Measurements from ENCODE around the gene SEC23B. TPM values are rescaled to one million over a fixed set of nuclear protein-coding genes. Genes with fewer than 3 reads are reported as not detected.

SEC23B gene
- total and polyA plus RNA-seq, 2 of the 13 experiments (the other 11 are each of a cell fraction or from before 2014, with no cell fraction given), result 114 to 120 TPM

- TF ChIP-seq, protein P1, sequence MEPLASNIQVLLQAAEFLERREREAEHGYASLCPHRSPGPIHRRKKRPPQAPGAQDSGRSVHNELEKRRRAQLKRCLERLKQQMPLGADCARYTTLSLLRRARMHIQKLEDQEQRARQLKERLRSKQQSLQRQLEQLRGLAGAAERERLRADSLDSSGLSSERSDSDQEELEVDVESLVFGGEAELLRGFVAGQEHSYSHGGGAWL (CRISPR knock-in tag; IDR thresholded peaks at IDR 0.05), result peak; percentile 67; the same call in 1 of the 2 replicates
- TF ChIP-seq PCBP1 (IDR thresholded peaks at IDR 0.05; ENCODE audit: borderline replicate concordance, low read depth, low read length) (peak; percentile 97), PHF5A (CRISPR knock-in tag; IDR thresholded peaks at IDR 0.05; ENCODE audit: low read depth, unreplicated experiment) (no peak), ZNF331 (CRISPR knock-in tag; IDR thresholded peaks at IDR 0.05) (peak; percentile 72; the same call in 1 of the 2 replicates), ZNF34 (CRISPR knock-in tag; IDR thresholded peaks at IDR 0.05; ENCODE audit: borderline replicate concordance) (no peak), ZMYM3 (CRISPR knock-in tag; IDR thresholded peaks at IDR 0.05) (no peak), ZBTB34 (CRISPR knock-in tag; IDR thresholded peaks at IDR 0.05) (no peak), TBP (CRISPR knock-in tag; IDR thresholded peaks at IDR 0.05) (0 out of 2 replicates have a peak, but pooled peaks have one; percentile 74), PAWR (CRISPR knock-in tag; IDR thresholded peaks at IDR 0.05; ENCODE audit: borderline replicate concordance) (no peak), SP140L (CRISPR knock-in tag; IDR thresholded peaks at IDR 0.05; ENCODE audit: borderline replicate concordance) (0 out of 2 replicates have a peak, but pooled peaks have one; percentile 75), ZNF703 (CRISPR knock-in tag; IDR thresholded peaks at IDR 0.05; ENCODE audit: borderline replicate concordance) (no peak), ZBTB26 (CRISPR knock-in tag; IDR thresholded peaks at IDR 0.05; ENCODE audit: borderline replicate concordance) (0 out of 2 replicates have a peak, but pooled peaks have one; percentile 42), TAF15 (IDR thresholded peaks at IDR 0.05; ENCODE audit: low read depth, low read length, poor library complexity, severe bottlenecking) (no peak), POGZ (CRISPR knock-in tag; IDR thresholded peaks at IDR 0.05) (0 out of 2 replicates have a peak, but pooled peaks have one; percentile 74), WIZ (CRISPR knock-in tag; IDR thresholded peaks at IDR 0.05) (no peak; the same call in none of the 2 replicates)
- TF ChIP-seq, protein P2, sequence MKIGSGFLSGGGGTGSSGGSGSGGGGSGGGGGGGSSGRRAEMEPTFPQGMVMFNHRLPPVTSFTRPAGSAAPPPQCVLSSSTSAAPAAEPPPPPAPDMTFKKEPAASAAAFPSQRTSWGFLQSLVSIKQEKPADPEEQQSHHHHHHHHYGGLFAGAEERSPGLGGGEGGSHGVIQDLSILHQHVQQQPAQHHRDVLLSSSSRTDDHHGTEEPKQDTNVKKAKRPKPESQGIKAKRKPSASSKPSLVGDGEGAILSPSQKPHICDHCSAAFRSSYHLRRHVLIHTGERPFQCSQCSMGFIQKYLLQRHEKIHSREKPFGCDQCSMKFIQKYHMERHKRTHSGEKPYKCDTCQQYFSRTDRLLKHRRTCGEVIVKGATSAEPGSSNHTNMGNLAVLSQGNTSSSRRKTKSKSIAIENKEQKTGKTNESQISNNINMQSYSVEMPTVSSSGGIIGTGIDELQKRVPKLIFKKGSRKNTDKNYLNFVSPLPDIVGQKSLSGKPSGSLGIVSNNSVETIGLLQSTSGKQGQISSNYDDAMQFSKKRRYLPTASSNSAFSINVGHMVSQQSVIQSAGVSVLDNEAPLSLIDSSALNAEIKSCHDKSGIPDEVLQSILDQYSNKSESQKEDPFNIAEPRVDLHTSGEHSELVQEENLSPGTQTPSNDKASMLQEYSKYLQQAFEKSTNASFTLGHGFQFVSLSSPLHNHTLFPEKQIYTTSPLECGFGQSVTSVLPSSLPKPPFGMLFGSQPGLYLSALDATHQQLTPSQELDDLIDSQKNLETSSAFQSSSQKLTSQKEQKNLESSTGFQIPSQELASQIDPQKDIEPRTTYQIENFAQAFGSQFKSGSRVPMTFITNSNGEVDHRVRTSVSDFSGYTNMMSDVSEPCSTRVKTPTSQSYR (CRISPR knock-in tag; IDR thresholded peaks at IDR 0.05; ENCODE audit: borderline replicate concordance), result no peak; the same call in 1 of the 2 replicates
- TF ChIP-seq, protein P3, sequence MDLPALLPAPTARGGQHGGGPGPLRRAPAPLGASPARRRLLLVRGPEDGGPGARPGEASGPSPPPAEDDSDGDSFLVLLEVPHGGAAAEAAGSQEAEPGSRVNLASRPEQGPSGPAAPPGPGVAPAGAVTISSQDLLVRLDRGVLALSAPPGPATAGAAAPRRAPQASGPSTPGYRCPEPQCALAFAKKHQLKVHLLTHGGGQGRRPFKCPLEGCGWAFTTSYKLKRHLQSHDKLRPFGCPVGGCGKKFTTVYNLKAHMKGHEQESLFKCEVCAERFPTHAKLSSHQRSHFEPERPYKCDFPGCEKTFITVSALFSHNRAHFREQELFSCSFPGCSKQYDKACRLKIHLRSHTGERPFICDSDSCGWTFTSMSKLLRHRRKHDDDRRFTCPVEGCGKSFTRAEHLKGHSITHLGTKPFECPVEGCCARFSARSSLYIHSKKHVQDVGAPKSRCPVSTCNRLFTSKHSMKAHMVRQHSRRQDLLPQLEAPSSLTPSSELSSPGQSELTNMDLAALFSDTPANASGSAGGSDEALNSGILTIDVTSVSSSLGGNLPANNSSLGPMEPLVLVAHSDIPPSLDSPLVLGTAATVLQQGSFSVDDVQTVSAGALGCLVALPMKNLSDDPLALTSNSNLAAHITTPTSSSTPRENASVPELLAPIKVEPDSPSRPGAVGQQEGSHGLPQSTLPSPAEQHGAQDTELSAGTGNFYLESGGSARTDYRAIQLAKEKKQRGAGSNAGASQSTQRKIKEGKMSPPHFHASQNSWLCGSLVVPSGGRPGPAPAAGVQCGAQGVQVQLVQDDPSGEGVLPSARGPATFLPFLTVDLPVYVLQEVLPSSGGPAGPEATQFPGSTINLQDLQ (CRISPR knock-in tag; IDR thresholded peaks at IDR 0.05), result no peak
These were observed 40.6 kb upstream of the SEC23B start, which contains the start of the genes DZANK1 and POLR3F (continued) for GRCh38 chr20:18466894-18467730.
